Heart left ventricle (tissue), 13 donors: ENCODE measurements around the gene SLC35G6.

Experiments
- POLR2A ChIP-seq, 2 donors: fragments of 450-650 bp; IDR thresholded peaks; one replicate each; pipeline ENCODE4 v1.6.1; 2017; ENCODE audit warnings: antibody characterized with exemption in 2 of 2, mild to moderate bottlenecking in 2 of 2, moderate library complexity in 2 of 2
- TF ChIP-seq, protein P1 (sequence below), 12 donors: fragments of 200-600 bp; sonication (generic) in 4 of 12; IDR thresholded peaks; one replicate each; pipeline versions ENCODE4 v1.5.0 to v1.8.0; 2018 to 2022; ENCODE audit warnings: antibody characterized with exemption in 12 of 12, mild to moderate bottlenecking in 5 of 12
- donor health status: ischemic (EF 13 %, LVEDD 7.1; RV severe dilation, severe dysfunction).
- donor health status: DM: no; HTN: yes; CAD: no.
- donor health status: DM: no; HTN: no; CAD: no.
- donor health status: ischemic (EF 25% LVEDD 6.9; RV normal size, moderate dysfunction).
- donor health status: ischemic (EF 25% LVEDD 5.7; RV mildly dilated, moderate dysfunction).
- donor health status: ischemic (EF 35%, LVEDD 5.7; RV mildly dilated, moderate dysfunction).
- donor health status: nonischemic (EF 11% LVEDD 7.7; RV severe dilation, severe dysfunction).
- donor health status: DM: yes; HTN: yes; CAD: no.
- donor health status: PGD.
- donor health status: ischemic (EF 29% LVEDD 5.4; RV normal size, mild dysfunction).
- donor health status: nonischemic (EF 23%, LVEDD 6.1; RV moderate dilation, normal function).

DNA sequence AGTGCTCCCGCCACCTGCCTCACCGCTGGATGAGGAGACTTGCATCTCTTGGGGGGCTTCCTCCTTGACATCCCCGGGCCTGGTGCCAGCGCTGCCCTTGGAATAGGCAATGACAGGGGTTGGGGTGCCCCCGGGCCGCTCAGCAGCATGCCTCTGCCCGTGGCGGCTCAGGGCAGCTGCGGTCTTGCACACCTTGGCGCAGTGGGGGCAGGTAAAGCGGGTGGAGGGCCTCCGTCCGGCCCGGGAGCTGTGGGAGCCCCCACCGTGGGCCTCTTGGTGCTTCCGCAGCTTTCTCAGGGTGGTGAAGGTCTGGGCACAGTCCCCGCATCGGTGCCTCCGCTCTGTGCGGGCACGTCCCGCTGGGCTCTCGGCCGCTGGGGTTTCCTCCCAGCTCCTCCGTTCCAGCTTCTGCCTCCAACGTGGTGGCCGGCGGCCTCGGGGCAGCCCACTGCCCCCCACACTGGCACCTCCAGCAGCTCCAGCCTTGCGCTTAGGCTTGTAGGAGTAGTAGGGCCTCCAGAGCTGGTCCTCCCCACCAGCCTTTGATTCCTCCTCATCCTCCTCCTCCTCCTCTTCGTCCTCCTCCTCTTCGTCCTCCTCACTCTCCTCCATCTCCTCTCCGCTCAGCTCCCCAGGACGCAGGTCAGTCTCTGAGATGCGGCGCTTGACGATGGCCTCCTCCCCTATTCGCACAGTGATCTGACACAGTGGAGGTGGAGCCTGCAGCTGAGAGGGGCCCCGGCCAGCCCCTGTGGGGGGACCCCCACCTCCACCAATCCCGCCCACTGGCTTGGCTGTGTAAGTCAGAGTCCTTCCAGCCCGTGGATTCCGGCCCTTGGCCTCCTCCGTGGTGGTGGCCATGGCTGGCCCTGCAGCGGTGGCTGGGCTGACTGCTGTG is 18.5 kb upstream of the SLC35G6 start:
- TF ChIP-seq, protein P1, sequence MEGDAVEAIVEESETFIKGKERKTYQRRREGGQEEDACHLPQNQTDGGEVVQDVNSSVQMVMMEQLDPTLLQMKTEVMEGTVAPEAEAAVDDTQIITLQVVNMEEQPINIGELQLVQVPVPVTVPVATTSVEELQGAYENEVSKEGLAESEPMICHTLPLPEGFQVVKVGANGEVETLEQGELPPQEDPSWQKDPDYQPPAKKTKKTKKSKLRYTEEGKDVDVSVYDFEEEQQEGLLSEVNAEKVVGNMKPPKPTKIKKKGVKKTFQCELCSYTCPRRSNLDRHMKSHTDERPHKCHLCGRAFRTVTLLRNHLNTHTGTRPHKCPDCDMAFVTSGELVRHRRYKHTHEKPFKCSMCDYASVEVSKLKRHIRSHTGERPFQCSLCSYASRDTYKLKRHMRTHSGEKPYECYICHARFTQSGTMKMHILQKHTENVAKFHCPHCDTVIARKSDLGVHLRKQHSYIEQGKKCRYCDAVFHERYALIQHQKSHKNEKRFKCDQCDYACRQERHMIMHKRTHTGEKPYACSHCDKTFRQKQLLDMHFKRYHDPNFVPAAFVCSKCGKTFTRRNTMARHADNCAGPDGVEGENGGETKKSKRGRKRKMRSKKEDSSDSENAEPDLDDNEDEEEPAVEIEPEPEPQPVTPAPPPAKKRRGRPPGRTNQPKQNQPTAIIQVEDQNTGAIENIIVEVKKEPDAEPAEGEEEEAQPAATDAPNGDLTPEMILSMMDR (IDR thresholded peaks at IDR 0.05), result no peak
- no peak for TF ChIP-seq POLR2A (IDR thresholded peaks at IDR 0.05)
